ENCODE measurements around the gene GPX3. TPM values are rescaled to one million over a fixed set of nuclear protein-coding genes. Genes with fewer than 3 reads are reported as not detected.

Gene GPX3
- total RNA-seq, 1 experiment from 2014 or later, result 20.4 TPM

GRCh38 chr5:151037561-151038411, 17.4 kb downstream of the GPX3 start:
- H3K27ac Mint-ChIP-seq, result peak overlapping the region in 1 of 3 experiments; percentile 7; a peak in 1 of 7 replicates
- Histone ChIP-seq H3K56ac (ENCODE audit: insufficient read length, low read depth, low read length) (no peak overlapping the region), H2BK12ac (ENCODE audit: insufficient read length, low read depth, low read length) (no peak overlapping the region), H3K23me2 (ENCODE audit: insufficient read length, low read depth, low read length, poor library complexity, severe bottlenecking) (no peaks in the 10 kb centered on the region), H3K4me2 (ENCODE audit: insufficient read depth, insufficient read length, low read length) (no peak overlapping the region), H3K4me1 (ENCODE audit: insufficient read depth, low read length) (no peaks in the 10 kb centered on the region; the same call in 1 of the 2 replicates), H4K20me1 (ENCODE audit: control insufficient read depth, insufficient read depth, insufficient read length) (no peaks in the 10 kb centered on the region), H3K4ac (ENCODE audit: low read depth, low read length) (no peak overlapping the region), H3K23ac (ENCODE audit: insufficient read length, low read depth, low read length) (no peak overlapping the region), H2BK120ac (ENCODE audit: low read depth, low read length, poor library complexity, severe bottlenecking) (no peak overlapping the region), H3K14ac (ENCODE audit: insufficient read depth, low read length) (no peak overlapping the region), H3T11ph (ENCODE audit: low read length) (no peak overlapping the region), H2AFZ (ENCODE audit: low read length) (no peak overlapping the region), H4K91ac (ENCODE audit: insufficient read length, low read depth, low read length) (no peak overlapping the region), H2BK20ac (ENCODE audit: low read depth, low read length, poor library complexity, severe bottlenecking) (no peak overlapping the region), H4K8ac (replicated peaks; ENCODE audit: insufficient read length, low read depth, low read length) (no peak overlapping the region), H3K27me3 (ENCODE audit: insufficient read depth, low read length) (no peaks in the 10 kb centered on the region), H3K18ac (ENCODE audit: insufficient read length, low read depth, low read length) (no peak overlapping the region), H4K5ac (ENCODE audit: insufficient read length, low read depth, low read length) (no peak overlapping the region), H3K79me2 (ENCODE audit: insufficient read depth, low read length) (no peaks in the 10 kb centered on the region), H2BK5ac (ENCODE audit: insufficient read length, low read length) (no peak overlapping the region), H3K9me3 (ENCODE audit: control insufficient read depth, low read depth, low read length) (no peaks in the 10 kb centered on the region), H3K9ac (ENCODE audit: extremely low read depth, insufficient read length, low read length) (no peak overlapping the region), H3K79me1 (ENCODE audit: insufficient read depth, low read depth, low read length, poor library complexity, severe bottlenecking) (no peaks in the 10 kb centered on the region), H2BK15ac (ENCODE audit: low read depth, low read length) (no peak overlapping the region), H3K27ac (ENCODE audit: insufficient read length, low read depth, low read length) (no peak overlapping the region), H2AK5ac (ENCODE audit: insufficient read length, low read length) (no peak overlapping the region)
- no peak for DNase-seq
- no peaks in the 10 kb centered on the region for H3K27me3 Mint-ChIP-seq (ENCODE audit: low read depth)
- no peaks in the 10 kb centered on the region for H3K4me1 Mint-ChIP-seq
- no CpG with 5 or more reads among the region's 12 CpGs for WGBS (ENCODE audit: extremely low coverage, insufficient read length, low lambda C conversion rate)
- TF ChIP-seq CTCF (conservative IDR thresholded peaks at IDR 0.05), result no peak
- no peaks in the 10 kb centered on the region; a peak in 1 of 5 replicates for H3K9me3 Mint-ChIP-seq
- no peak overlapping the region for H3K4me3 Mint-ChIP-seq
- H3K36me3 Mint-ChIP-seq (ENCODE audit: insufficient read depth in 1 of 3, low read depth in 3 of 3), result peaks cover 2 to 38% (median 32%) of the 10 kb centered on the region in 3 experiments; a peak in 5 of 7 replicates

All from H9 (cell line).